ENCODE data around the gene WBP4.
"Not testable (repeated sequence)": the region's sequence is repeated elsewhere in the genome, so short reads cannot be mapped to it uniquely, and the experiment has no call there.

Gene WBP4

GRCh38 chr13:41040584-41041334 lies 20.6 kb upstream of the WBP4 start:
- H3K9me3 ChIP-seq (ENCODE audit: insufficient read depth, low read depth, low read length), result no peaks in the 10 kb centered on the region
- no peaks in the 10 kb centered on the region for H3K9me2 ChIP-seq (replicated peaks; ENCODE audit: low read depth, low read length)
- peaks cover 55% of the 10 kb centered on the region for H3K79me2 ChIP-seq (ENCODE audit: insufficient read depth, low read length)
- no peak overlapping the region for H3K4me2 ChIP-seq (ENCODE audit: low read depth, low read length, poor library complexity, severe bottlenecking)
- H3K9ac ChIP-seq (ENCODE audit: low read depth, low read length, poor library complexity, severe bottlenecking), result no peak overlapping the region
- H4K20me1 ChIP-seq (ENCODE audit: insufficient read depth, low read length, poor library complexity, severe bottlenecking), result no peaks in the 10 kb centered on the region
- H3F3A ChIP-seq (ENCODE audit: low read depth), result no peaks in the 10 kb centered on the region; the same call in 1 of the 2 replicates
- no peak overlapping the region for H2AFZ ChIP-seq (ENCODE audit: low read length)
- H3K27me3 ChIP-seq (ENCODE audit: insufficient read depth, low read length, poor library complexity, severe bottlenecking), result no peaks in the 10 kb centered on the region
- no peaks in the 10 kb centered on the region for H3K36me3 ChIP-seq (ENCODE audit: insufficient read depth, low read length)
- no peak overlapping the region for H3K4me3 ChIP-seq (ENCODE audit: low read length, poor library complexity, severe bottlenecking)
- H3K4me1 ChIP-seq (ENCODE audit: insufficient read depth, low read length, poor library complexity, severe bottlenecking), result no peaks in the 10 kb centered on the region
- TF ChIP-seq EZH2phosphoT487 (IDR thresholded peaks at IDR 0.05; ENCODE audit: borderline replicate concordance) (no peak), CTCF (conservative IDR thresholded peaks at IDR 0.05; ENCODE audit: low read length) (no peak)

- H3K79me2 ChIP-seq (ENCODE audit: insufficient read depth, low read length), result peaks cover 41% of the 10 kb centered on the region
- H3F3A ChIP-seq (ENCODE audit: low read depth); H3K36me3 ChIP-seq (ENCODE audit: insufficient read depth, low read length); H3K4me3 ChIP-seq (ENCODE audit: low read length, poor library complexity, severe bottlenecking); H3K27me3 ChIP-seq (ENCODE audit: insufficient read depth, low read length, poor library complexity, severe bottlenecking); H3K4me1 ChIP-seq (ENCODE audit: insufficient read depth, low read length, poor library complexity, severe bottlenecking); H2AFZ ChIP-seq (ENCODE audit: low read length); H3K4me2 ChIP-seq (ENCODE audit: low read depth, low read length, poor library complexity, severe bottlenecking); H3K9ac ChIP-seq (ENCODE audit: low read depth, low read length, poor library complexity, severe bottlenecking); H4K20me1 ChIP-seq (ENCODE audit: insufficient read depth, low read length, poor library complexity, severe bottlenecking); H3K9me3 ChIP-seq (ENCODE audit: insufficient read depth, low read depth, low read length); H3K9me2 ChIP-seq (replicated peaks; ENCODE audit: low read depth, low read length): not testable (repeated sequence)
Observed at GRCh38 chr13:41042419-41042818, 18.9 kb upstream of the WBP4 start.

- H3K4me2 ChIP-seq (ENCODE audit: low read depth, low read length, poor library complexity, severe bottlenecking), result no peak overlapping the region
- H3K27me3 ChIP-seq (ENCODE audit: insufficient read depth, low read length, poor library complexity, severe bottlenecking), result no peaks in the 10 kb centered on the region
- no peak overlapping the region for H3K4me3 ChIP-seq (ENCODE audit: low read length, poor library complexity, severe bottlenecking)
- H3K9me3 ChIP-seq (ENCODE audit: insufficient read depth, low read depth, low read length), result no peaks in the 10 kb centered on the region
- H4K20me1 ChIP-seq (ENCODE audit: insufficient read depth, low read length, poor library complexity, severe bottlenecking), result no peaks in the 10 kb centered on the region
- no peaks in the 10 kb centered on the region for H3F3A ChIP-seq (ENCODE audit: low read depth)
- peaks cover 16% of the 10 kb centered on the region for H3K4me1 ChIP-seq (ENCODE audit: insufficient read depth, low read length, poor library complexity, severe bottlenecking)
- no peaks in the 10 kb centered on the region for H3K36me3 ChIP-seq (ENCODE audit: insufficient read depth, low read length)
- no peak overlapping the region for H3K9ac ChIP-seq (ENCODE audit: low read depth, low read length, poor library complexity, severe bottlenecking)
- no peak overlapping the region for H2AFZ ChIP-seq (ENCODE audit: low read length)
- peaks cover 58% of the 10 kb centered on the region for H3K79me2 ChIP-seq (ENCODE audit: insufficient read depth, low read length)
- TF ChIP-seq CTCF (conservative IDR thresholded peaks at IDR 0.05; ENCODE audit: low read length) (no peak), EZH2phosphoT487 (IDR thresholded peaks at IDR 0.05; ENCODE audit: borderline replicate concordance) (no peak)
- no peaks in the 10 kb centered on the region for H3K9me2 ChIP-seq (replicated peaks; ENCODE audit: low read depth, low read length)
Observed at GRCh38 chr13:41048640-41049039, 12.7 kb upstream of the WBP4 start.

Data from Loucy (cell line).